DMS114 treated with DMSO at 0.1 percent for 48 hours (cell line): ENCODE data around the gene OBSCN.

Source experiments
- DNase-seq: peaks from one replicate; lab custom pipeline; 2025; ENCODE audit not compliant: unreplicated experiment; lab: John Stamatoyannopoulos, UW

The OBSCN gene

DNA sequence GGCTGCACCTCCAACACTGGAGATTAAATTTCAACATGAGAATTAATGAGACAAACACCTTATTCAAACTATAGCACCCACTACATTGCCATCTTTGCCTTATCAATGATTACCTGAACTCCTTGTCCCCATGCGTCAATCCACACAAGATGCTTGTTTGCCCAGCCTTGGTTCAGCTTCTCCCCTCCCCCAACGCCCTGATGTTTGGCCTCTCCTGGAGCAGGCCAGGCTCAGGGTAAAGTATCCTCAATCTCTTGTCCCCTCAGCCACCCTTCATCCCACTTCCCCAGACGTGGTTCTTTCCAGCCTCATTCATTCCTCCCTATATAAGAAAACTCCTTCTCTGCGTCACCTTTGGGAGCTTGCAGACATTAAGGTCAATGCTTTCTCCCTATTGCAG lies 220.6 kb downstream of the OBSCN start:
- DNase-seq: no peak
